Measurements from ENCODE around the gene PSMD7. TPM values are rescaled to one million over a fixed set of nuclear protein-coding genes. Genes with fewer than 3 reads are reported as not detected.
A peak's percentile ranks its signal among the peaks of the same experiment; 100 is the strongest.

PSMD7 gene
- 46.6 and 47.1 TPM in 2 replicates for total RNA-seq (2013; cell fraction: nucleolus; rRNA removed)
- total RNA-seq (2014; rRNA removed) (64.3 and 71.9 TPM in 2 replicates), total RNA-seq (2014; rRNA removed; fragmentation: Illumina TruSeq; extraction: Trizol) (92.2 and 101 TPM in 2 replicates), total RNA-seq (2021) (92.2 TPM in 2 replicates), polyA plus RNA-seq (2011; rRNA removed) (99.4 and 125 TPM in 2 replicates), polyA plus RNA-seq (2014; fragmentation: Illumina TruSeq; extraction: Trizol) (137 and 163 TPM in 2 replicates), polyA plus RNA-seq (2014; fragmentation: Nextera tagmentation; extraction: Ambion mirVana) (100 to 1,000 TPM in 1 of 2 experiments, 10 to 100 TPM in 1; 66.9 to 102 TPM), polyA plus RNA-seq (2014; rRNA removed) (100.0 and 107 TPM in 2 replicates), polyA plus RNA-seq (2016; fragmentation: Nextera tagmentation; extraction: Ambion mirVana) (100 to 1,000 TPM; 188 to 199 TPM), polyA minus RNA-seq (2011; rRNA and poly(A)+ RNA removed) (55.3 and 90.9 TPM in 2 replicates), Bru-seq, nascent RNA (percentile 95 among the genes with signal in this experiment), BruChase-seq, experiment 1, labeled RNA remaining after a 6-hour chase (percentile 91 among the genes with signal in this experiment), BruChase-seq, experiment 2, labeled RNA remaining after a 2-hour chase (percentile 93 among the genes with signal in this experiment)
- polyA plus RNA-seq (2011; ENCODE audit: low read depth), result 57.2 TPM
- polyA plus RNA-seq (2011; cell fraction: cytosol; rRNA removed), result 64.2 and 76.6 TPM in 2 replicates
- 54.2 and 63.0 TPM in 2 replicates for polyA plus RNA-seq (2011; cell fraction: nucleus; rRNA removed)
- 76.9 and 82.3 TPM in 2 replicates for polyA plus RNA-seq (2012)
- 21.1 and 36.2 TPM in 2 replicates for polyA minus RNA-seq (2011; cell fraction: cytosol; rRNA and poly(A)+ RNA removed)
- 24.3 and 35.9 TPM in 2 replicates for polyA minus RNA-seq (2011; cell fraction: nucleus; rRNA and poly(A)+ RNA removed)
- long read RNA-seq, experiment 1, transcript PSMD7-201 (7 exons, 1,670 nt), result major isoform, 206 of 214 reads
- long read RNA-seq, experiment 1, partial matches to known transcripts, result 1 of 214 reads
- long read RNA-seq, experiment 1, other reads (novel, unspliced or antisense), result 6 of 214 reads
- long read RNA-seq, experiment 2, transcript PSMD7-205 (6 exons, 931 nt), result minor isoform, 9 of 742 reads
- long read RNA-seq, experiment 2, transcript PSMD7-201 (7 exons, 1,670 nt), result major isoform, 703 of 742 reads
- long read RNA-seq, experiment 2, partial matches to known transcripts, result 1 of 742 reads
- long read RNA-seq, experiment 2, other reads (novel, unspliced or antisense), result 28 of 742 reads

DNA sequence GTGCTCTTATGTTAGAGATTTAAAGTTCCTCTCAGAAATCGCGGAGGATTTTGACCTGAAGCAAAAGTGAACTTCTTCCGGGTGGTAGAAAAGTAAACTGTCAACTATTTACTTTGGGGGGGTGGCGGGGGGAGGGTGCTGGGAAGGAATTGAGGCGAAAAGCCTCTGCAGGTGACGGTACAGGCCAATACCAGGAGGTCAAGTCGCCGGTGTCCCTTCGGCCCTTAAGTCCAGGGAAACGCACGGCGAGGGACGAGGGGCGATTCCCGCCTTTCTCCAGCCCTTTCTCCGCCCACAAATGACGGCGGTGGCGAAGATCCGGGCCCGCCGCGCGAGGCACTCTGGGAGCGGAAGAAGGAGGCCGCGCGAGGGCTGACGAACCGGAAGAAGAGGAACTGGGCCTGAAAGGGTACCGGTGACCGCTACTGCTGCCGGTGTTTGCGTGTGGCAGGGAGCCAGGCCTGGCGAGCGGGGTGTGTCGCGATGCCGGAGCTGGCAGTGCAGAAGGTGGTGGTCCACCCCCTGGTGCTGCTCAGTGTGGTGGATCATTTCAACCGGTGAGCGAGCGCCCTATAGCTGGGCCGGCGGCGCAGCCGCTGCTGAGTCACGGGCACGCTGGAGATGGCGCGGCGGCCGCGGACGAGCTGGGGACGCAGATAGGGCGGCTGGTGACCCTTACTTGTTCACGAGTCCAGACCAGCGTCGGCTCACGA is at the start of gene PSMD7:
TSS of gene PSMD7 (plus strand) at position 383 of the 713 bp plus-strand sequence. CDS start at position 484, 101 bp downstream.
- Histone ChIP-seq H3K27me3 (replicated peaks in 1 of 2; ENCODE audit: control insufficient read depth in 2 of 2, insufficient read depth in 2 of 2, low read length in 1 of 2) (no peaks in the 10 kb centered on the region), H3K79me2 (ENCODE audit: control insufficient read depth, insufficient read depth, low read length) (peaks cover 41% of the 10 kb centered on the region), H2AFZ (ENCODE audit: control insufficient read depth, low read depth, low read length) (peak within 1 kb of the TSS; percentile 48), H3K4me3 (peak within 1 kb of the TSS; percentile 72), H3K9ac (ENCODE audit: control insufficient read depth, insufficient read depth, low read length) (peak within 1 kb of the TSS; percentile 94), H4K20me1 (ENCODE audit: control insufficient read depth, insufficient read depth) (no peaks in the 10 kb centered on the region; the same call in 1 of the 2 replicates), H3K4me1 (ENCODE audit: control insufficient read depth, insufficient read depth, low read length) (peaks cover 5% of the 10 kb centered on the region; the same call in 1 of the 2 replicates), H3K4me2 (ENCODE audit: control insufficient read depth, insufficient read depth) (peak within 1 kb of the TSS; percentile 89), H3K36me3 (ENCODE audit: control insufficient read depth in 2 of 2, insufficient read depth in 2 of 2, low read length in 1 of 2) (peaks cover 0 to 16% of the 10 kb centered on the region in 2 experiments; a peak in 1 of 4 replicates), H3K27ac (ENCODE audit: control insufficient read depth, insufficient read depth) (peak within 1 kb of the TSS; percentile 88), H3K9me3 (replicated peaks; ENCODE audit: control insufficient read depth, insufficient read depth, low read length) (peaks cover 4% of the 10 kb centered on the region; the same call in 2 of the 3 replicates)
- intact Hi-C loops (cut with micrococcal nuclease; ENCODE audit: unreplicated experiment) (no loop called here), in situ Hi-C loops (cut with MboI) (no loop called here)
- CTCF ChIA-PET, result interaction anchor here (0.8 to 4.4 kb wide), 4 partner anchors 12 to 566 kb away, joined by 3 to 33 read pairs (median 4); no protein-coding TSS in a partner anchor
- FAIRE-seq, result peak; percentile 86
- SMC1A ChIA-PET (ENCODE audit: uncharacterized antibody, unreplicated experiment), result interaction anchor here (0.6 kb wide), 1 partner anchor 290 kb away, joined by 3 read pairs; no protein-coding TSS in a partner anchor
- peak; percentile 96 for ATAC-seq
- POLR2A ChIA-PET, result no interaction called here
- WGBS (ENCODE audit: insufficient coverage, insufficient replicate concordance, low lambda C conversion rate, missing lambda C conversion rate), result 1% methylated on average over 57 of the region's 60 CpGs
- DNase-seq (ENCODE audit: low read depth, low spot score), result peak; percentile 40
- RAD21 ChIA-PET (ENCODE audit: unreplicated experiment), result interaction anchor here (1.0 to 1.2 kb wide), 2 partner anchors 405 to 567 kb away, joined by 3 read pairs; no protein-coding TSS in a partner anchor
- no TSS peak for BruUV-seq (replicated peaks)
- TF ChIP-seq GATAD2B (conservative IDR thresholded peaks at IDR 0.05; ENCODE audit: low read depth) (peak; percentile 75), NBN (IDR thresholded peaks at IDR 0.05) (peak; percentile 72; the same call in 1 of the 2 replicates), HCFC1 (IDR thresholded peaks at IDR 0.05; ENCODE audit: low read length) (peak; percentile 61), NFXL1 (IDR thresholded peaks at IDR 0.05; ENCODE audit: borderline replicate concordance) (no peak), NR2C2 (IDR thresholded peaks at IDR 0.05; ENCODE audit: borderline replicate concordance, control insufficient read depth, insufficient read length, low read depth) (no peak), EGR1 (IDR thresholded peaks at IDR 0.05; ENCODE audit: borderline replicate concordance in 1 of 2, low read depth in 2 of 2, low read length in 2 of 2) (peak in 1 of 2 experiments; percentile 26; a peak in 1 of 3 replicates), TAF1 (IDR thresholded peaks at IDR 0.05; ENCODE audit: borderline replicate concordance, low read depth, low read length) (peak; percentile 81; the same call in 1 of the 2 replicates), ATF7 (IDR thresholded peaks at IDR 0.05; ENCODE audit: low read depth) (peak; percentile 54), BHLHE40 (IDR thresholded peaks at IDR 0.05; ENCODE audit: borderline replicate concordance in 1 of 2, low read depth in 2 of 2, low read length in 1 of 2) (peak in 1 of 2 experiments; percentile 69; a peak in 3 of 4 replicates), SMARCA5 (IDR thresholded peaks at IDR 0.05) (0 out of 2 replicates have a peak, but pooled peaks have one; percentile 42), SUZ12 (IDR thresholded peaks at IDR 0.05; ENCODE audit: unreplicated experiment) (no peak), RB1 (IDR thresholded peaks at IDR 0.05; ENCODE audit: borderline replicate concordance) (peak; percentile 93; the same call in 1 of the 2 replicates), ZNF24 (IDR thresholded peaks at IDR 0.05) (peak; percentile 66)
- TF ChIP-seq, protein P1, sequence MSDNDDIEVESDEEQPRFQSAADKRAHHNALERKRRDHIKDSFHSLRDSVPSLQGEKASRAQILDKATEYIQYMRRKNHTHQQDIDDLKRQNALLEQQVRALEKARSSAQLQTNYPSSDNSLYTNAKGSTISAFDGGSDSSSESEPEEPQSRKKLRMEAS (IDR thresholded peaks at IDR 0.05; ENCODE audit: low read depth, low read length), result peak; percentile 57
- TF ChIP-seq, protein P2, sequence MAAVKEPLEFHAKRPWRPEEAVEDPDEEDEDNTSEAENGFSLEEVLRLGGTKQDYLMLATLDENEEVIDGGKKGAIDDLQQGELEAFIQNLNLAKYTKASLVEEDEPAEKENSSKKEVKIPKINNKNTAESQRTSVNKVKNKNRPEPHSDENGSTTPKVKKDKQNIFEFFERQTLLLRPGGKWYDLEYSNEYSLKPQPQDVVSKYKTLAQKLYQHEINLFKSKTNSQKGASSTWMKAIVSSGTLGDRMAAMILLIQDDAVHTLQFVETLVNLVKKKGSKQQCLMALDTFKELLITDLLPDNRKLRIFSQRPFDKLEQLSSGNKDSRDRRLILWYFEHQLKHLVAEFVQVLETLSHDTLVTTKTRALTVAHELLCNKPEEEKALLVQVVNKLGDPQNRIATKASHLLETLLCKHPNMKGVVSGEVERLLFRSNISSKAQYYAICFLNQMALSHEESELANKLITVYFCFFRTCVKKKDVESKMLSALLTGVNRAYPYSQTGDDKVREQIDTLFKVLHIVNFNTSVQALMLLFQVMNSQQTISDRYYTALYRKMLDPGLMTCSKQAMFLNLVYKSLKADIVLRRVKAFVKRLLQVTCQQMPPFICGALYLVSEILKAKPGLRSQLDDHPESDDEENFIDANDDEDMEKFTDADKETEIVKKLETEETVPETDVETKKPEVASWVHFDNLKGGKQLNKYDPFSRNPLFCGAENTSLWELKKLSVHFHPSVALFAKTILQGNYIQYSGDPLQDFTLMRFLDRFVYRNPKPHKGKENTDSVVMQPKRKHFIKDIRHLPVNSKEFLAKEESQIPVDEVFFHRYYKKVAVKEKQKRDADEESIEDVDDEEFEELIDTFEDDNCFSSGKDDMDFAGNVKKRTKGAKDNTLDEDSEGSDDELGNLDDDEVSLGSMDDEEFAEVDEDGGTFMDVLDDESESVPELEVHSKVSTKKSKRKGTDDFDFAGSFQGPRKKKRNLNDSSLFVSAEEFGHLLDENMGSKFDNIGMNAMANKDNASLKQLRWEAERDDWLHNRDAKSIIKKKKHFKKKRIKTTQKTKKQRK (IDR thresholded peaks at IDR 0.05; ENCODE audit: low read depth, low read length), result no peak
